Activated T-cell treated with anti-CD3 and anti-CD28 coated beads, Interleukin-2, amount 50 U/mL, for 72 hours (primary cell): Measurements from ENCODE around the gene FBLN2. TPM values are rescaled to one million over a fixed set of nuclear protein-coding genes. Genes with fewer than 3 reads are reported as not detected.
"Not testable (repeated sequence)": the region's sequence is repeated elsewhere in the genome, so short reads cannot be mapped to it uniquely, and the experiment has no call there.

ENCODE experiments used
- ATAC-seq, 2 donors: fragments of 150-1000 bp; cut with Tn5 transposase; replicated peaks in 1 of 2; 2 replicates each; pipeline ENCODE4 v1.10.0; 2021; ENCODE audit warnings: moderate library complexity in 2 of 2, mild to moderate bottlenecking in 1 of 2
- DNase-seq, 2 donors: peaks; one replicate each; pipeline ENCODE4 v3.0.0; 2021 to 2022; ENCODE audit warnings: mixed read lengths in 1 of 2
- H3K27ac Mint-ChIP-seq: one replicate; pipeline ENCODE4 v1.8.0; 2022; ENCODE audit warnings: mild to moderate bottlenecking, moderate library complexity, mixed read lengths
- H3K27me3 Mint-ChIP-seq: one replicate; pipeline ENCODE4 v1.8.0; 2022; ENCODE audit warnings: low read depth, mixed read lengths
- H3K36me3 Mint-ChIP-seq, 2 donors: one replicate each; pipeline ENCODE4 v1.8.0; 2022; ENCODE audit warnings: mixed read lengths in 2 of 2, mild to moderate bottlenecking in 1 of 2; ENCODE audit not compliant: insufficient read depth in 2 of 2
- H3K4me1 Mint-ChIP-seq: one replicate; pipeline ENCODE4 v1.8.0; 2022; ENCODE audit warnings: low read depth, mixed read lengths
- H3K4me3 Mint-ChIP-seq, 2 donors: one replicate each; pipeline ENCODE4 v1.8.0; 2022; ENCODE audit warnings: mild to moderate bottlenecking in 2 of 2, mixed read lengths in 2 of 2, moderate library complexity in 2 of 2
- H3K9me3 Mint-ChIP-seq, 2 donors: one replicate each; pipeline ENCODE4 v1.8.0; 2022; ENCODE audit warnings: mixed read lengths in 2 of 2
- total RNA-seq, 2 donors: library from RNA; stranded (reverse); gene quantifications; one replicate each; pipeline ENCODE4 v1.2.3, GENCODE V29; 2022

Gene FBLN2
- total RNA-seq, 2 donors from 2014 or later, result 0.49 to 1.1 TPM

GRCh38 chr3:13552857-13553652 is 4.1 kb downstream of the FBLN2 start:
- H3K27me3 Mint-ChIP-seq, result peaks cover 33% of the 10 kb centered on the region
- no peak overlapping the region for H3K4me3 Mint-ChIP-seq
- ATAC-seq (no peak), DNase-seq (no peak)
- peaks cover 24% of the 10 kb centered on the region for H3K4me1 Mint-ChIP-seq
- H3K36me3 Mint-ChIP-seq, result peaks cover 0 to 2% of the 10 kb centered on the region in 2 donors
- no peaks in the 10 kb centered on the region for H3K9me3 Mint-ChIP-seq
- H3K27ac Mint-ChIP-seq, result no peak overlapping the region

DNA sequence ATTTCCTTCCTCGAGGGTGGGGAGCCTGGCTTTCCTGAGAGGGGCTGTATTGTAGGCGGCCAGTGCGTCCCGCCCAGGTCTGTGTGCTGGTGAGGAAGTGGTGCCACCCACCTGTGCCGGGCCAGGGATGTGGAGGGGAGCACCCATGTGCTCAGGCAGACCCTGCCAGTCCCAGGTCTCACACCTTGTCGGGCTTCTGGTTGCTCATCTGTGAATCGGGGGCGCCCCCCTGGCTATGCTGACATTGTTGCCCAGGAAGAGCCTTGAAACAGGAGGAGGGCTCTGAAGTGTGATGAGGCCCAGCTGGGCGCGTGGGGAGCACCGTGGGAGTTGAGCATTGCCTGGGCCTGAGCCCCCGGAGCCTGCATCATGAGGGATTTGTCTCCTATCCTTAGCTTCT is 4.8 kb downstream of the FBLN2 start:
- H3K27me3 Mint-ChIP-seq, result peaks cover 27% of the 10 kb centered on the region
- no peak for ATAC-seq
- no peaks in the 10 kb centered on the region for H3K9me3 Mint-ChIP-seq
- H3K27ac Mint-ChIP-seq, result no peak overlapping the region
- peaks cover 0 to 2% of the 10 kb centered on the region in 2 donors for H3K36me3 Mint-ChIP-seq
- no peak for DNase-seq
- H3K4me1 Mint-ChIP-seq, result peaks cover 19% of the 10 kb centered on the region
- H3K4me3 Mint-ChIP-seq, result no peak overlapping the region

DNA sequence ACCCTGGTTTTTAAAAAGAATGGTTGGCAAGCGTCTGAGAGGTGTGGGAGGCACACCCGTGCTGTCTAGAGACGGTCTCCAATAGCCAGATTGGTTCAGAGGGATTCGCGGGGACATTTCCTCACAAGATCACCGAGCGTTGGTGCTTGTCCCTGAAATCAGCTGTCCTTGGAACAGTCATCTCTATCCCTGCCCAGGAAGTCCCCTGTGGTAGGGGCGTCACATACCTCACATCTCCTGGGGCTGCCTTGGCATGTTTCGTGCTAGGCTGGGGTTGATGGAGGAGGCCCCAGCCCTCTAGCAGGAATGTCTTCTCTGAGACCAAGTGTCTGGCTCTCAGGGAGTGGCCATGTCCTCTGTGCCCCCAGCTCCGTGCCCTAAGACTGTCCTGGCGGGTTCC is 6.8 kb downstream of the FBLN2 start:
- Mint-ChIP-seq H3K9me3 (no peaks in the 10 kb centered on the region), H3K4me3 (no peak overlapping the region), H3K36me3 (no peaks in the 10 kb centered on the region), H3K4me1 (peaks cover 13% of the 10 kb centered on the region), H3K27ac (no peak overlapping the region), H3K27me3 (peaks cover 20% of the 10 kb centered on the region)
- ATAC-seq, result no peak
- no peak for DNase-seq

GRCh38 chr3:13556207-13556606 is 7.3 kb downstream of the FBLN2 start:
- Mint-ChIP-seq H3K36me3 (no peaks in the 10 kb centered on the region), H3K27me3 (peaks cover 22% of the 10 kb centered on the region)

GRCh38 chr3:13556917-13557316 is 8.0 kb downstream of the FBLN2 start:
- peaks cover 13% of the 10 kb centered on the region for H3K4me1 Mint-ChIP-seq
- H3K27me3 Mint-ChIP-seq, result peaks cover 25% of the 10 kb centered on the region
- H3K36me3 Mint-ChIP-seq, result no peaks in the 10 kb centered on the region
- H3K4me3 Mint-ChIP-seq, result no peak overlapping the region
- DNase-seq (no peak), ATAC-seq (no peak)
- no peaks in the 10 kb centered on the region for H3K9me3 Mint-ChIP-seq
- H3K27ac Mint-ChIP-seq, result no peak overlapping the region

More at GRCh38 chr3:13556207-13556606, 7.3 kb downstream of the FBLN2 start:
- no peak overlapping the region for H3K4me3 Mint-ChIP-seq
- ATAC-seq (no peak), DNase-seq (no peak)
- H3K9me3 Mint-ChIP-seq, result no peaks in the 10 kb centered on the region
- no peak overlapping the region for H3K27ac Mint-ChIP-seq
- H3K4me1 Mint-ChIP-seq, result peaks cover 13% of the 10 kb centered on the region

- H3K4me1 Mint-ChIP-seq, result peaks cover 13% of the 10 kb centered on the region
- no peaks in the 10 kb centered on the region for H3K36me3 Mint-ChIP-seq
- H3K9me3 Mint-ChIP-seq, result no peaks in the 10 kb centered on the region
- no peak overlapping the region for H3K4me3 Mint-ChIP-seq
- peaks cover 25% of the 10 kb centered on the region for H3K27me3 Mint-ChIP-seq
- no peak overlapping the region for H3K27ac Mint-ChIP-seq
- DNase-seq, result no peak
- no peak for ATAC-seq
Measured at GRCh38 chr3:13557417-13557816, 8.5 kb downstream of the FBLN2 start.

DNA sequence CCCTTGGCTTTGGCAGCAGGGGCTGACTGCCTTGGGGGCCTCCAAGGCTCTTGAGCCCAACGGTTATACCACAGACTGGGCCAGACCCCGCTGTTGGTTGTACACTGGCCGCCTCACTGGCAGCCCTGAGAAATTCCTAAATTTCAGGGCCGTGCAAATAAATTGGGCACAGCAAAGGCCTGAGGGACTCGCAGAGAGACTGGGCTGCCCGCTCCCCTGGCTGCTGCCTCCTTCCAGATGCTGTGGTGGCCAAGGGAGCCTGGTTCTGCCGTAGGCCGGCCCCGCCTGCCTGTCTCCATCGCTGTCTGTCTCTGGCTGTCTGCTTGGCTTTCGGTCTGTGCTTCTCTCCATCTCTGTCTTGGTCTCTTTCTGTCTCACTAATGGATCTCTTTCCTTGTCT is 9.0 kb downstream of the FBLN2 start:
- Mint-ChIP-seq H3K27me3 (peaks cover 20% of the 10 kb centered on the region), H3K27ac (no peak overlapping the region), H3K36me3 (no peaks in the 10 kb centered on the region), H3K9me3 (no peaks in the 10 kb centered on the region), H3K4me3 (no peak overlapping the region), H3K4me1 (peaks cover 13% of the 10 kb centered on the region)
- ATAC-seq (no peak), DNase-seq (no peak)

- DNase-seq, result no peak
- Mint-ChIP-seq H3K27ac (no peak overlapping the region), H3K4me1 (peaks cover 11% of the 10 kb centered on the region), H3K36me3 (no peaks in the 10 kb centered on the region), H3K9me3 (no peaks in the 10 kb centered on the region), H3K4me3 (no peak overlapping the region), H3K27me3 (peaks cover 20% of the 10 kb centered on the region)
- ATAC-seq, result no peak
Measured at GRCh38 chr3:13558651-13559050, 9.7 kb downstream of the FBLN2 start.

DNA sequence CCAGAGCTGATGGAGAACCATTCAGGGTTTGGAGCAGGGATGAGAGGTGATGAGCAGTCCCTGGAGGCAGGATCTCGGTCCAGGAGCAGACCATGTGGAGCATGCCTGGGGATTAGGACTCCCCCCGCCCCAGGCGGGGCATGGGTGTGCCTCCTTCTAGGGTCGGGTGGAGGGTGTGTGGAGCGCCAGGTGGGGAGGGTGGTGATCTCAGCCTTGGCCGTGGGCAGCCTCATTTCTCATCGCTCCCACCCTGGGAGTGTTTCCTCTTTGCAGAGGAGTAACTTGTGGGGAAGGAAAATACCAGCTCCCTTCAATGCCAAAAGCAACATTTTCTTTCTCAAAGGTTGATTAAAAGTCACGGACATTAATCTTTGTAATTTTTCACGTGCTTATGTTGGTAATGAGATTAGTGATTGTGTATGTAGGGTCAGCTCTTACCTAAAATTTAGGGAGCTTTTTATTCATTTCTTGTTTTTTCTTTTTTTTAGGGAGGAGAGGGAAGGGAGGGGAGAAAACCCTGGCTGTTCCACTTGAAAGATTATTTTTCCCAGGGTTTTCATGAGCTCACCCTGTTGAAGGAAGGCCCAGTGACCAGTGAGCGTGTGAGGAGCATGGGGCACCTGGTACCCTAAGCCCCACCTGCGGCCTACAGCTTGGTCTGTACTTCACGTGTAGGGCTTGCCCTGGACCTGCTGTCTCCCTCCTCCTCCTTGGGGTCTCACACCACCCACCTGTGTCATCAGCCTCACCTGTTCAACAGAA is 11.0 kb downstream of the FBLN2 start:
- Mint-ChIP-seq H3K36me3 (no peaks in the 10 kb centered on the region), H3K27ac (no peak overlapping the region), H3K9me3 (no peaks in the 10 kb centered on the region), H3K4me1 (peaks cover 6% of the 10 kb centered on the region), H3K27me3 (peaks cover 20% of the 10 kb centered on the region), H3K4me3 (no peak overlapping the region)
- DNase-seq (no peak), ATAC-seq (no peak)

- Mint-ChIP-seq H3K27me3 (peaks cover 20% of the 10 kb centered on the region), H3K4me1 (peaks cover 6% of the 10 kb centered on the region), H3K4me3 (no peak overlapping the region), H3K27ac (no peak overlapping the region), H3K36me3 (no peaks in the 10 kb centered on the region), H3K9me3 (no peaks in the 10 kb centered on the region)
- DNase-seq (no peak), ATAC-seq (no peak)
Measured at GRCh38 chr3:13561376-13561775, 12.5 kb downstream of the FBLN2 start.

GRCh38 chr3:13561967-13562366 is 13.0 kb downstream of the FBLN2 start:
- Mint-ChIP-seq H3K9me3 (no peaks in the 10 kb centered on the region), H3K36me3 (no peaks in the 10 kb centered on the region), H3K4me3 (no peak overlapping the region), H3K4me1 (peaks cover 2% of the 10 kb centered on the region), H3K27me3 (peaks cover 20% of the 10 kb centered on the region), H3K27ac (no peak overlapping the region)
- DNase-seq, result no peak
- no peak for ATAC-seq

DNA sequence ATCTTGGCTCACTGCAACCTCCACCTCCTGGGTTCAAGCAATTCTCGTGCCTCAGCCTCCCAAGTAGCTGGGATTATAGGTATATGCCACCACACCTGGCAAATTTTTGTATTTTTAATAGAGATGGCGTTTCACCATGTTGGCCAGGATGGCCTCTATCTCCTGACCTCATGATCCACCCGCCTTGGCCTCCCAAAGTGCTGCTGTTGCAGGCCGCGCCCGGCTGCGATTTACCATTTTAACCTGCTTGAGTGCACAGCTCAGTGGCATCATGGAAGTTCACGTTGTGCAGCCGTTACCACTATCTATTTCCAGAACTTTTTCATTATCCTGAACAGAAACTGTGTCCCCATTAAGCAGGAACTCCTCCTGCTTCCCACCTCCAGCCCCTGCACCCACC is 13.5 kb downstream of the FBLN2 start:
- not testable (repeated sequence) for ATAC-seq, DNase-seq, H3K36me3 Mint-ChIP-seq, H3K27ac Mint-ChIP-seq, H3K4me3 Mint-ChIP-seq, H3K9me3 Mint-ChIP-seq, H3K4me1 Mint-ChIP-seq
- H3K27me3 Mint-ChIP-seq, result peaks cover 20% of the 10 kb centered on the region

DNA sequence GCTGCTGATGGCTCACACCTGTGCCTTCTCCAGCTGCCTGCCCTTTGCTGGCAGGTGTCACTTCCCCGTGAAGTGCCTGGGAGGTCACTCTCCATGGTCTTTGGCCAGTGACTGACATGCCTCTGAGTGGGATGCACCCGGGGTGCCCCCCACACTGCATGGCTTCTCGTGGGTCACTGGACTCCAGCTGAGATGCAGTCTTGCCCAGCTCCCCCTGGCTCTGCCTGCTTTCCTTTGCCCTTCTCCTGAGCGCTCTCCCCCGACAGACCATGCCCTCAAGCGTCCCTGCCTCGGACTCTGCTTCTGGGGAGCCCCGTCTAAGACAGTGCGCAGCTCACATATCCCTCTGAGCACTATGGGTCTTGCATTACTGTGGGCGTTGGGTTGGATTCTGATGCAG is 14.4 kb downstream of the FBLN2 start:
- H3K4me1 Mint-ChIP-seq, result no peaks in the 10 kb centered on the region
- DNase-seq (no peak), ATAC-seq (no peak)
- no peaks in the 10 kb centered on the region for H3K36me3 Mint-ChIP-seq
- no peak overlapping the region for H3K4me3 Mint-ChIP-seq
- peaks cover 20% of the 10 kb centered on the region for H3K27me3 Mint-ChIP-seq
- no peak overlapping the region for H3K27ac Mint-ChIP-seq
- no peaks in the 10 kb centered on the region for H3K9me3 Mint-ChIP-seq
